ENCODE data around the gene CLDN3.

DNA sequence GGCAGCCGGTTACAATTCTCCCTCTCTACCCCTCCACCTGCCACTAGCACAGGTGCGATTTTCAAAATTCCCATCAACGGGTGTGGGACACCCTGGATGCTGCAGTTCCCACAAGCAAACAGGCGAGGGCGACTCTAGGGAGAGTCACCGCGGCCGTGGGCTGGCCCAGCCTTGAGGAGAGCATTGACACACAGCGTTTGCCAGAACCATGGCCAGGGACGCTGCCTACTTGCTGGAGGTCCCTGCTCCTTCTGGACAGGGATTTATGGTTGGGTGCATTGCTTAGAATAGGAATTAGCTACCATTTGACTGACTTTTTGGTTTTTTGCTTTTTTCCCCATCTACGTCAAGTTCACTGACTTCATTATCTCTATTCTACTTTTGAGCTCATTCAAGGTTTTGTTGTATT lies 41.7 kb upstream of the CLDN3 start:
- TF ChIP-seq, protein P1, sequence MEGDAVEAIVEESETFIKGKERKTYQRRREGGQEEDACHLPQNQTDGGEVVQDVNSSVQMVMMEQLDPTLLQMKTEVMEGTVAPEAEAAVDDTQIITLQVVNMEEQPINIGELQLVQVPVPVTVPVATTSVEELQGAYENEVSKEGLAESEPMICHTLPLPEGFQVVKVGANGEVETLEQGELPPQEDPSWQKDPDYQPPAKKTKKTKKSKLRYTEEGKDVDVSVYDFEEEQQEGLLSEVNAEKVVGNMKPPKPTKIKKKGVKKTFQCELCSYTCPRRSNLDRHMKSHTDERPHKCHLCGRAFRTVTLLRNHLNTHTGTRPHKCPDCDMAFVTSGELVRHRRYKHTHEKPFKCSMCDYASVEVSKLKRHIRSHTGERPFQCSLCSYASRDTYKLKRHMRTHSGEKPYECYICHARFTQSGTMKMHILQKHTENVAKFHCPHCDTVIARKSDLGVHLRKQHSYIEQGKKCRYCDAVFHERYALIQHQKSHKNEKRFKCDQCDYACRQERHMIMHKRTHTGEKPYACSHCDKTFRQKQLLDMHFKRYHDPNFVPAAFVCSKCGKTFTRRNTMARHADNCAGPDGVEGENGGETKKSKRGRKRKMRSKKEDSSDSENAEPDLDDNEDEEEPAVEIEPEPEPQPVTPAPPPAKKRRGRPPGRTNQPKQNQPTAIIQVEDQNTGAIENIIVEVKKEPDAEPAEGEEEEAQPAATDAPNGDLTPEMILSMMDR (conservative IDR thresholded peaks at IDR 0.05; ENCODE audit: low read depth, low read length), result peak; percentile 81
- TF ChIP-seq EZH2phosphoT487 (IDR thresholded peaks at IDR 0.05; ENCODE audit: borderline replicate concordance, low read length), result no peak
